GM18520 (cell line): ENCODE data around the gene PRMT7.

Source experiments
- ATAC-seq: cut with Tn5 transposase; IDR thresholded peaks from one replicate; pipeline ENCODE4 v1.9.1; 2021; ENCODE audit not compliant: unreplicated experiment

Gene PRMT7

GRCh38 chr16:68361485-68361884 lies 50.7 kb downstream of the PRMT7 start:
- ATAC-seq, result no peak

- ATAC-seq, result no peak
Observed at GRCh38 chr16:68362262-68362913, 51.6 kb downstream of the PRMT7 start.

- no peak for ATAC-seq
Observed at GRCh38 chr16:68362947-68363657, 52.3 kb downstream of the PRMT7 start.

GRCh38 chr16:68363658-68364521 lies 53.1 kb downstream of the PRMT7 start:
- no peak for ATAC-seq

- ATAC-seq, result no peak
Observed at GRCh38 chr16:68364561-68364998, 53.8 kb downstream of the PRMT7 start.

GRCh38 chr16:68365167-68365817 lies 54.5 kb downstream of the PRMT7 start:
- no peak for ATAC-seq

- ATAC-seq, result no peak
Observed at GRCh38 chr16:68366062-68366461, 55.2 kb downstream of the PRMT7 start.

GRCh38 chr16:68367030-68367429 lies 56.2 kb downstream of the PRMT7 start:
- ATAC-seq, result no peak

- no peak for ATAC-seq
Observed at GRCh38 chr16:68367440-68367839, 56.6 kb downstream of the PRMT7 start.

- ATAC-seq, result no peak
Observed at GRCh38 chr16:68367891-68368290, 57.1 kb downstream of the PRMT7 start.

GRCh38 chr16:68368301-68368888 lies 57.6 kb downstream of the PRMT7 start:
- no peak for ATAC-seq

- no peak for ATAC-seq
Observed at GRCh38 chr16:68369168-68369567, 58.3 kb downstream of the PRMT7 start.

GRCh38 chr16:68369697-68370580 lies 59.1 kb downstream of the PRMT7 start:
- peak; percentile 55 for ATAC-seq

GRCh38 chr16:68370581-68371275 lies 59.9 kb downstream of the PRMT7 start:
- no peak for ATAC-seq

GRCh38 chr16:68371276-68371651 lies 60.4 kb downstream of the PRMT7 start:
- ATAC-seq, result no peak

- ATAC-seq, result no peak
Observed at GRCh38 chr16:68371706-68372380, 61.0 kb downstream of the PRMT7 start.

- no peak for ATAC-seq
Observed at GRCh38 chr16:68372381-68372720, 61.5 kb downstream of the PRMT7 start.

GRCh38 chr16:68372806-68373205 lies 62.0 kb downstream of the PRMT7 start:
- ATAC-seq, result no peak
